HepG2 (cell line): ENCODE data around the gene ASCL2. TPM values are rescaled to one million over a fixed set of nuclear protein-coding genes. Genes with fewer than 3 reads are reported as not detected.

Experiments
- ARHGAP35 ChIP-seq: sonication (generic); formaldehyde crosslinking; IDR thresholded peaks from 2 replicates; pipeline ENCODE4 v1.9.0; 2022; ENCODE audit warnings: mild to moderate bottlenecking, inconsistent platforms, moderate library complexity, missing genetic modification reagents, borderline replicate concordance
- GABPA ChIP-seq, 2 experiments: IDR thresholded peaks; 2 replicates each; pipeline ENCODE4 v1.6.1; 2011 to 2016; ENCODE audit warnings: low read depth in 2 of 2, low read length in 1 of 2, missing biosample characterization in 1 of 2, missing genetic modification characterization in 1 of 2
- GFI1 ChIP-seq: sonication (generic); formaldehyde crosslinking; IDR thresholded peaks from 2 replicates; pipeline ENCODE4 v1.5.0; 2020; ENCODE audit warnings: missing genetic modification reagents, mild to moderate bottlenecking, borderline replicate concordance
- HIVEP1 ChIP-seq: sonication (generic); formaldehyde crosslinking; IDR thresholded peaks from 2 replicates; pipeline ENCODE4 v1.4.0; 2020; ENCODE audit warnings: mild to moderate bottlenecking, missing genetic modification reagents
- HOXA7 ChIP-seq: sonication (generic); formaldehyde crosslinking; IDR thresholded peaks from 2 replicates; pipeline ENCODE4 v1.8.1; 2022; ENCODE audit warnings: mild to moderate bottlenecking, missing genetic modification reagents, moderate library complexity
- KDM5A ChIP-seq: fragments of 200-600 bp; sonication (generic); IDR thresholded peaks from 2 replicates; pipeline ENCODE4 v1.7.0; 2018; ENCODE audit warnings: antibody characterized with exemption, mild to moderate bottlenecking, low read length, borderline replicate concordance
- NPAS2 ChIP-seq: sonication (generic); formaldehyde crosslinking; IDR thresholded peaks from 2 replicates; pipeline ENCODE4 v1.8.0; 2022; ENCODE audit warnings: mild to moderate bottlenecking, missing genetic modification reagents, borderline replicate concordance
- SIX4 ChIP-seq: sonication (generic); formaldehyde crosslinking; IDR thresholded peaks from 2 replicates; pipeline ENCODE4 v1.4.0; 2020; ENCODE audit warnings: missing genetic modification reagents
- SSRP1 ChIP-seq: IDR thresholded peaks from 2 replicates; pipeline ENCODE4 v1.6.1; 2016; ENCODE audit warnings: control low read depth
- YEATS2 ChIP-seq: sonication (generic); formaldehyde crosslinking; IDR thresholded peaks from 2 replicates; pipeline ENCODE4 v1.4.0; 2020; ENCODE audit warnings: missing genetic modification reagents, borderline replicate concordance
- ZNF552 ChIP-seq: sonication (generic); formaldehyde crosslinking; IDR thresholded peaks from 2 replicates; pipeline ENCODE4 v1.9.0; 2022; ENCODE audit warnings: missing genetic modification reagents, mild to moderate bottlenecking, borderline replicate concordance
- ZNF562 ChIP-seq: sonication (generic); formaldehyde crosslinking; IDR thresholded peaks from 2 replicates; pipeline ENCODE4 v1.8.0; 2022; ENCODE audit warnings: missing genetic modification reagents, borderline replicate concordance
- polyA plus RNA-seq, 8 experiments: library from polyadenylated mRNA; depleted of rRNA in 3 of 8; stranded (reverse) in 7 of 8; unstranded in 1 of 8; fragments of >200 nt; fragmentation: Illumina TruSeq in 4 of 8; extraction: Trizol in 4 of 8; gene quantifications; 2 replicates each; pipeline versions ENCODE4 v1.2.1 to v1.2.3, GENCODE V29; 2011 to 2016; ENCODE audit warnings: low read depth in 4 of 8, missing spikeins in 1 of 8, mixed read lengths in 1 of 8; ENCODE audit not compliant: insufficient read depth in 1 of 8
- total RNA-seq, 5 experiments: library from RNA; depleted of rRNA; stranded (reverse); fragments of >200 nt; fragmentation: Illumina TruSeq; extraction: Trizol; gene quantifications; 2 replicates each; pipeline ENCODE4 v1.2.3, GENCODE V29; 2016; ENCODE audit warnings: low read depth in 1 of 5
- TF ChIP-seq, protein P1 (sequence below): sonication (generic); formaldehyde crosslinking; IDR thresholded peaks from 2 replicates; pipeline ENCODE4 v1.9.0; 2021; ENCODE audit warnings: missing genetic modification reagents, borderline replicate concordance
- TF ChIP-seq, protein P2 (sequence below): sonication (generic); formaldehyde crosslinking; IDR thresholded peaks from 2 replicates; pipeline ENCODE4 v1.4.0; 2020; ENCODE audit warnings: missing genetic modification reagents; ENCODE audit errors: not compliant biosample characterization

ASCL2 gene
- total and polyA plus RNA-seq, 2 of the 13 experiments (the other 11 are each of a cell fraction or from before 2014, with no cell fraction given), result 0.07 TPM; not detected in 1

GRCh38 chr11:2273311-2273710 lies 2.9 kb upstream of the ASCL2 start (continued):
- TF ChIP-seq NPAS2, result no peak
- no peak for TF ChIP-seq ARHGAP35 (CRISPR knock-in tag)
- TF ChIP-seq SIX4 (CRISPR knock-in tag), result no peak
- no peak for TF ChIP-seq HOXA7
- TF ChIP-seq ZNF552, result no peak
- TF ChIP-seq KDM5A, result no peak
- TF ChIP-seq, protein P1, sequence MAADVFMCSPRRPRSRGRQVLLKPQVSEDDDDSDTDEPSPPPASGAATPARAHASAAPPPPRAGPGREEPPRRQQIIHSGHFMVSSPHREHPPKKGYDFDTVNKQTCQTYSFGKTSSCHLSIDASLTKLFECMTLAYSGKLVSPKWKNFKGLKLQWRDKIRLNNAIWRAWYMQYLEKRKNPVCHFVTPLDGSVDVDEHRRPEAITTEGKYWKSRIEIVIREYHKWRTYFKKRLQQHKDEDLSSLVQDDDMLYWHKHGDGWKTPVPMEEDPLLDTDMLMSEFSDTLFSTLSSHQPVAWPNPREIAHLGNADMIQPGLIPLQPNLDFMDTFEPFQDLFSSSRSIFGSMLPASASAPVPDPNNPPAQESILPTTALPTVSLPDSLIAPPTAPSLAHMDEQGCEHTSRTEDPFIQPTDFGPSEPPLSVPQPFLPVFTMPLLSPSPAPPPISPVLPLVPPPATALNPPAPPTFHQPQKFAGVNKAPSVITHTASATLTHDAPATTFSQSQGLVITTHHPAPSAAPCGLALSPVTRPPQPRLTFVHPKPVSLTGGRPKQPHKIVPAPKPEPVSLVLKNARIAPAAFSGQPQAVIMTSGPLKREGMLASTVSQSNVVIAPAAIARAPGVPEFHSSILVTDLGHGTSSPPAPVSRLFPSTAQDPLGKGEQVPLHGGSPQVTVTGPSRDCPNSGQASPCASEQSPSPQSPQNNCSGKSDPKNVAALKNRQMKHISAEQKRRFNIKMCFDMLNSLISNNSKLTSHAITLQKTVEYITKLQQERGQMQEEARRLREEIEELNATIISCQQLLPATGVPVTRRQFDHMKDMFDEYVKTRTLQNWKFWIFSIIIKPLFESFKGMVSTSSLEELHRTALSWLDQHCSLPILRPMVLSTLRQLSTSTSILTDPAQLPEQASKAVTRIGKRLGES (CRISPR knock-in tag), result no peak
- TF ChIP-seq ZNF562 (CRISPR knock-in tag), result no peak
- TF ChIP-seq GFI1 (CRISPR knock-in tag), result no peak
- no peak for TF ChIP-seq YEATS2 (CRISPR knock-in tag)
- TF ChIP-seq SSRP1 (CRISPR knock-in tag), result no peak
- no peak for TF ChIP-seq GABPA (IDR thresholded peaks at IDR 0.05; ENCODE audit: low read depth, low read length)
- no peak for TF ChIP-seq GABPA (CRISPR knock-in tag; IDR thresholded peaks at IDR 0.05; ENCODE audit: low read depth)
- TF ChIP-seq, protein P2, sequence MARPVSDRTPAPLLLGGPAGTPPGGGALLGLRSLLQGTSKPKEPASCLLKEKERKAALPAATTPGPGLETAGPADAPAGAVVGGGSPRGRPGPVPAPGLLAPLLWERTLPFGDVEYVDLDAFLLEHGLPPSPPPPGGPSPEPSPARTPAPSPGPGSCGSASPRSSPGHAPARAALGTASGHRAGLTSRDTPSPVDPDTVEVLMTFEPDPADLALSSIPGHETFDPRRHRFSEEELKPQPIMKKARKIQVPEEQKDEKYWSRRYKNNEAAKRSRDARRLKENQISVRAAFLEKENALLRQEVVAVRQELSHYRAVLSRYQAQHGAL (CRISPR knock-in tag), result no peak
- TF ChIP-seq HIVEP1 (CRISPR knock-in tag), result no peak
- TF ChIP-seq, all 625 proteins: peak for 0
